Lower leg skin (tissue), 3 donors: ENCODE results near the gene IRF2.

Experiments used
- CTCF ChIP-seq, 3 donors: fragments of 450-650 bp; IDR thresholded peaks; one replicate each; pipeline ENCODE4 v1.5.1; 2016; ENCODE audit warnings: antibody characterized with exemption in 3 of 3, mild to moderate bottlenecking in 3 of 3, moderate library complexity in 2 of 3
- POLR2A ChIP-seq, 2 donors: fragments of 450-650 bp; IDR thresholded peaks; one replicate each; pipeline ENCODE4 v1.6.1; 2016 to 2017; ENCODE audit warnings: antibody characterized with exemption in 2 of 2, mild to moderate bottlenecking in 1 of 2, moderate library complexity in 1 of 2

GRCh38 chr4:184417802-184418511 is 56.4 kb downstream of the IRF2 start:
- TF ChIP-seq CTCF (IDR thresholded peaks at IDR 0.05) (no peak), POLR2A (IDR thresholded peaks at IDR 0.05) (no peak)
